PC-9 (cell line): ENCODE results near the gene ANKRD1. TPM values are rescaled to one million over a fixed set of nuclear protein-coding genes. Genes with fewer than 3 reads are reported as not detected.
"Not testable (repeated sequence)": the region's sequence is repeated elsewhere in the genome, so short reads cannot be mapped to it uniquely, and the experiment has no call there.

Experiments
- BruUV-seq: library from RNA; stranded (reverse); fragments of 400-500 nt; replicated peaks from 2 replicates; lab custom pipeline; 2021; lab: Mats Ljungman, UMichigan
- CTCF ChIA-PET: fragments of 300-600 bp; sonication (Branson Sonifier 250); formaldehyde crosslinking; loops from one replicate; lab custom pipeline; 2022; ENCODE audit warnings: antibody characterized with exemption; lab: Charles Lee
- POLR2A ChIA-PET: fragments of 300-600 bp; sonication (Branson Sonifier 250); formaldehyde crosslinking; loops from one replicate; lab custom pipeline; 2022; ENCODE audit warnings: antibody characterized with exemption; ENCODE audit not compliant: unreplicated experiment; lab: Charles Lee
- DNase-seq, 2 experiments: peaks; one replicate each; pipeline versions ENCODE4 v3.0.0 to v3.0.0-alpha.2; 2015 to 2022; ENCODE audit warnings: mixed read lengths in 1 of 2
- H2AFZ ChIP-seq: fragments of 200-600 bp; sonication (generic); 2 replicates; pipeline ENCODE4 v1.8.1; 2017; ENCODE audit warnings: antibody characterized with exemption
- H3F3A ChIP-seq: fragments of 200-600 bp; sonication (generic); 2 replicates; pipeline ENCODE4 v1.8.1; 2017; ENCODE audit warnings: antibody characterized with exemption, mild to moderate bottlenecking, low read depth; ENCODE audit not compliant: insufficient read depth
- H3K27ac ChIP-seq: fragments of 200-600 bp; sonication (generic); 2 replicates; pipeline ENCODE4 v1.6.1; 2016; ENCODE audit warnings: mixed run types
- H3K27me3 ChIP-seq: fragments of 200-600 bp; sonication (generic); 2 replicates; pipeline ENCODE4 v1.6.1; 2016; ENCODE audit warnings: low read depth, mixed run types; ENCODE audit not compliant: insufficient read depth
- H3K36me3 ChIP-seq: fragments of 200-600 bp; sonication (generic); 2 replicates; pipeline ENCODE4 v1.6.1; 2016; ENCODE audit warnings: low read depth, mixed run types
- H3K4me1 ChIP-seq: fragments of 200-600 bp; sonication (generic); replicated peaks from 2 replicates; pipeline ENCODE4 v1.6.1; 2016; ENCODE audit warnings: mixed run types; ENCODE audit not compliant: insufficient read depth
- H3K4me2 ChIP-seq: fragments of 200-600 bp; sonication (generic); 2 replicates; pipeline ENCODE4 v1.6.1; 2017; ENCODE audit warnings: mixed run types
- H3K4me3 ChIP-seq: fragments of 200-600 bp; sonication (generic); 2 replicates; pipeline ENCODE4 v1.6.1; 2016; ENCODE audit warnings: mixed run types
- H3K79me2 ChIP-seq: fragments of 200-600 bp; sonication (generic); 2 replicates; pipeline ENCODE4 v1.6.1; 2017; ENCODE audit warnings: low read depth, mixed run types
- H3K9me2 ChIP-seq: fragments of 200-600 bp; sonication (generic); 2 replicates; pipeline ENCODE4 v1.8.1; 2017; ENCODE audit warnings: mild to moderate bottlenecking; ENCODE audit not compliant: insufficient read depth
- H3K9me3 ChIP-seq: fragments of 200-600 bp; sonication (generic); 2 replicates; pipeline ENCODE4 v1.8.1; 2016; ENCODE audit warnings: low read depth; ENCODE audit not compliant: insufficient read depth
- H4K20me1 ChIP-seq: fragments of 200-600 bp; sonication (generic); 2 replicates; pipeline ENCODE4 v1.8.1; 2017; ENCODE audit not compliant: insufficient read depth
- CTCF ChIP-seq: fragments of 200-600 bp; sonication (generic); conservative IDR thresholded peaks from 2 replicates; pipeline ENCODE4 v1.6.1; 2017; ENCODE audit warnings: mixed run types, antibody characterized with exemption, mild to moderate bottlenecking, moderate library complexity
- EZH2 ChIP-seq: fragments of 200-600 bp; sonication (generic); IDR thresholded peaks from 2 replicates; pipeline ENCODE4 v1.8.0; 2017; ENCODE audit warnings: antibody characterized with exemption, low read depth
- intact Hi-C: fragments of 100-400 bp; cut with micrococcal nuclease; formaldehyde crosslinking; loops from one replicate; pipeline ENCODE4 v1.10.0; 2022; ENCODE audit not compliant: unreplicated experiment
- total RNA-seq: library from RNA; stranded (reverse); gene quantifications from 2 replicates; pipeline ENCODE4 v1.2.3, GENCODE V29; 2021

Gene ANKRD1
- total RNA-seq, 1 experiment from 2014 or later = 6.7 TPM

DNA sequence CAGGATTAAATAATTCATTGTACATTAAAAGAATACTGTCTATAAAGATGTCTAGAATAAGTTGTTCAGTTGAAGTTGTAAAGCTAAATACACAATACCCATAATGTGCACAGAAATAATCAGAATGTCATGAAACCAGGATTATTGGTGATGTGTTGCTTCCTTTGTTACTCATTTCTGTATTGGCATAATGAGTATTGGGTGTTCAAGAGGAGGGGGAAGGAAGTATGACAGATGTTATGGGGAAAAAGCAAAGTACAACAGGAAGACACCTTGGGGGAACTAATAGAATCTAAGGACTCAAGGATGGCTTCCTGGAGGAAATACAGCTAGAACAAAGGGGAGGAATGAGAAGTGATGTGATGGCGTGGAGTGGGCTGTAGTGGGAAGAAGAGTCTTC lies 15.0 kb downstream of the ANKRD1 start:
- no peak overlapping the region for H3K4me3 ChIP-seq
- no peaks in the 10 kb centered on the region for H3K4me1 ChIP-seq
- POLR2A ChIA-PET = no interaction called here
- no peaks in the 10 kb centered on the region for H3F3A ChIP-seq
- no peak for DNase-seq
- H2AFZ ChIP-seq = no peak overlapping the region
- CTCF ChIA-PET = no interaction called here
- intact Hi-C loops = no loop called here
- H3K27me3 ChIP-seq = no peaks in the 10 kb centered on the region
- H4K20me1 ChIP-seq = no peaks in the 10 kb centered on the region
- H3K36me3 ChIP-seq = no peaks in the 10 kb centered on the region
- H3K9me3 ChIP-seq = no peaks in the 10 kb centered on the region; the same call in 1 of the 2 replicates
- no peaks in the 10 kb centered on the region for H3K9me2 ChIP-seq
- H3K27ac ChIP-seq = no peak overlapping the region
- no peak overlapping the region for H3K4me2 ChIP-seq
- BruUV-seq = no TSS peak
- H3K79me2 ChIP-seq = no peaks in the 10 kb centered on the region
- TF ChIP-seq CTCF = no peak
- no peak for TF ChIP-seq EZH2

- POLR2A ChIA-PET = interaction anchor here (0.6 kb wide), 1 partner anchor 345 kb away, joined by 4 read pairs; no protein-coding TSS in a partner anchor
- not testable (repeated sequence) for DNase-seq
These were observed 24.0 kb downstream of the ANKRD1 start for GRCh38 chr10:90896916-90897315.

GRCh38 chr10:90893190-90893589 lies 27.7 kb downstream of the ANKRD1 start:
- Histone ChIP-seq H4K20me1 (no peaks in the 10 kb centered on the region), H3K27ac (no peak overlapping the region), H3K4me2 (no peak overlapping the region), H3K9me3 (no peaks in the 10 kb centered on the region), H3K27me3 (no peaks in the 10 kb centered on the region), H3K79me2 (no peaks in the 10 kb centered on the region), H3K36me3 (0 out of 2 replicates have a peak, but pooled peaks cover 4% of the 10 kb centered on the region), H3F3A (no peaks in the 10 kb centered on the region), H3K4me1 (no peaks in the 10 kb centered on the region), H3K4me3 (no peak overlapping the region), H2AFZ (no peak overlapping the region), H3K9me2 (no peaks in the 10 kb centered on the region)
- ChIA-PET CTCF (no interaction called here), POLR2A (no interaction called here)
- no peak for DNase-seq
- TF ChIP-seq EZH2 (no peak), CTCF (no peak)
- intact Hi-C loops = no loop called here
- no TSS peak for BruUV-seq

More at GRCh38 chr10:90896916-90897315, 24.0 kb downstream of the ANKRD1 start:
- H3K27me3 ChIP-seq, intact Hi-C loops, H3K4me1 ChIP-seq, H3K9me2 ChIP-seq, H4K20me1 ChIP-seq, CTCF ChIA-PET, H3K79me2 ChIP-seq, H2AFZ ChIP-seq, H3K27ac ChIP-seq, H3K4me3 ChIP-seq, H3K9me3 ChIP-seq, H3K36me3 ChIP-seq, H3F3A ChIP-seq, H3K4me2 ChIP-seq, BruUV-seq: not testable (repeated sequence)

DNA sequence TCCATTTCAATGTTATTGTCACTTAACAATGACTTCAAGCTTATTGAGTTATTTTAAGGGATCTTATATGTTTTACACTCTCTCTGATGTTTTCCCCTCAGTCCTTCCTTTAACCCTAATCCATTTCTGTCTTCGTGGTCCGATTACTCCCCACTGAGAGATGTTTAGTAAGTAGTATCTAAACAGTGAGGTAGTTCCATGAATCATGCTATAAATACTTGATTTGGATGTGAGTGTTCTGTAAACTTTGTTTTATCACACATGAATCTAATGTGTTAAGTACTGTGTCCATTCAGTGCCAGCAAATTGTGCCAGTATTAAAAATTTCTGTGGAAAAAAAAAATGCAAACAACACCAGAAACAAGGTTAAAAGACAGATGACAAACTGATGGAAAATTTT lies 30.5 kb downstream of the ANKRD1 start:
- DNase-seq = no peak
- intact Hi-C loops = no loop called here
- Histone ChIP-seq H3K36me3 (peaks cover 6% of the 10 kb centered on the region; the same call in 1 of the 2 replicates), H3K4me1 (no peaks in the 10 kb centered on the region; the same call in 1 of the 2 replicates), H3F3A (no peaks in the 10 kb centered on the region), H4K20me1 (no peaks in the 10 kb centered on the region), H3K79me2 (no peaks in the 10 kb centered on the region), H3K4me3 (no peak overlapping the region), H3K9me3 (no peaks in the 10 kb centered on the region), H2AFZ (no peak overlapping the region), H3K9me2 (no peaks in the 10 kb centered on the region), H3K27me3 (no peaks in the 10 kb centered on the region), H3K27ac (no peak overlapping the region), H3K4me2 (no peak overlapping the region)
- no peak for TF ChIP-seq EZH2
- TF ChIP-seq CTCF = no peak
- ChIA-PET POLR2A (no interaction called here), CTCF (no interaction called here)
- no TSS peak for BruUV-seq
